Measurements from ENCODE around the gene PDIA5. TPM values are rescaled to one million over a fixed set of nuclear protein-coding genes. Genes with fewer than 3 reads are reported as not detected.

Gene PDIA5
- total RNA-seq (10 to 100 TPM; 64.2 to 94.6 TPM), polyA plus RNA-seq (10 to 100 TPM; 36.8 to 62.3 TPM)

DNA sequence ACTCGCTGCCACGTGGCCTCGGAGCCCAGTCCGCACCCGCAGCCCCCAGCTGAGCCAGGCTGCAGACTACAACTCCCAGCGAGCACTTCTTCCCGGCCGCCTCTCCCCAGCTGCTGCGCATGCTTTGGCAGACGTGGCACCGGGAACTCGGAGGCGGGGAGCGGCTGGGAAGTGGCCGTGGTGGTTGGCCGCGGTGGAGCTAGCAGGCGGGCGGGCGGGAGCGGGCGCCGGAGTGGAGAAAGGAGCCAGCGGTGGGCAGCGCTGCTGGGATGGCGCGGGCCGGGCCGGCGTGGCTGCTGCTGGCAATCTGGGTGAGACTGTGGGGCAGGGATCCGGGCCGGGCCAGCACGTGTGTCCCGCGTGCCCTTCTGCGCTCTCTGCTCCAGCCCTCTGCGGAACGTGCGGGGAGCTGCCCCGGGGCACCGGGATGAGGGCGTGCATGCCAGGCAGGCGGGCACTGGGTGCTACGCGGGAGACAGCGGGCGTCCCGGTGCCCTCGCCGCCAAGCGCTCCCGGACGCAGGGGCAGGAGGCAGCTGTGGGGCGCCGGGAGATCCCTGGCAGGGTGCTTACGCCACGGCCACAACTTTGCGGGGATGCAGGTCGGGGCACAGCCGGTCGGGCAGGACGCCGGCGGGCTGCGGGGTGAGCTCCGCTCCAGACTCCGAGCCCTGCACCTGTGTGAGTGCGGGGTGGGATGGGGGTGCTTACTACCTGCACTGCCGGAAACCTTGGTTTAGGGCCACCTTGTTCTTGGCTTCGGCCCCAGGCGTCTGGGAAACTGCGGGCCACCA, at the start of gene PDIA5:
TSS of gene PDIA5 (plus strand) at position 130 of the 793 bp plus-strand sequence. CDS start at position 270, 140 bp downstream.
- under 1% methylated on average over 72 of the region's 72 CpGs for WGBS
- peak within 1 kb of the TSS; percentile 93 to 95 for H3K27ac ChIP-seq (ENCODE audit: low read depth in 1 of 2, low read length in 2 of 2)
- H3K9ac ChIP-seq (ENCODE audit: low read depth in 1 of 2, low read length in 2 of 2), result peak within 1 kb of the TSS; percentile 73 to 82
- H3K4me3 ChIP-seq (ENCODE audit: low read depth in 1 of 3, low read length in 3 of 3), result peak within 1 kb of the TSS; percentile 68 to 94 (median 87)
- H3K36me3 ChIP-seq (ENCODE audit: control insufficient read depth in 4 of 4, insufficient read depth in 3 of 4, low read depth in 1 of 4, low read length in 3 of 4), result no peaks in the 10 kb centered on the region
- no peaks in the 10 kb centered on the region for H3K27me3 ChIP-seq (ENCODE audit: control insufficient read depth in 4 of 4, insufficient read depth in 4 of 4, low read length in 3 of 4)
- peak; percentile 82 for DNase-seq (ENCODE audit: low spot score)
- TF ChIP-seq SP1 (IDR thresholded peaks at IDR 0.05) (peak; percentile 72), HNF4G (IDR thresholded peaks at IDR 0.05) (no peak), HNF4A (conservative IDR thresholded peaks at IDR 0.05) (peak; percentile 52 to 57), EGR1 (IDR thresholded peaks at IDR 0.05; ENCODE audit: low read depth in 2 of 2) (peak in 1 of 2 donors; percentile 61), YY1 (IDR thresholded peaks at IDR 0.05) (peak; percentile 89), JUND (IDR thresholded peaks at IDR 0.05) (no peak), GABPA (IDR thresholded peaks at IDR 0.05 in 1 of 2, conservative IDR thresholded peaks at IDR 0.05 in 1 of 2) (peak in 1 of 2 donors; percentile 47), MAX (IDR thresholded peaks at IDR 0.05) (peak; percentile 95), ZBTB33 (IDR thresholded peaks at IDR 0.05) (peak; percentile 46), FOXA1 (IDR thresholded peaks at IDR 0.05) (no peak), RXRA (IDR thresholded peaks at IDR 0.05) (peak; percentile 31 to 57), RAD21 (IDR thresholded peaks at IDR 0.05) (peak; percentile 40 to 69), FOXA2 (IDR thresholded peaks at IDR 0.05) (no peak), NR2F2 (IDR thresholded peaks at IDR 0.05) (no peak), TAF1 (conservative IDR thresholded peaks at IDR 0.05) (peak; percentile 84)
- TF ChIP-seq, protein P1, sequence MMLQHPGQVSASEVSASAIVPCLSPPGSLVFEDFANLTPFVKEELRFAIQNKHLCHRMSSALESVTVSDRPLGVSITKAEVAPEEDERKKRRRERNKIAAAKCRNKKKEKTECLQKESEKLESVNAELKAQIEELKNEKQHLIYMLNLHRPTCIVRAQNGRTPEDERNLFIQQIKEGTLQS (IDR thresholded peaks at IDR 0.05), result no peak
- TF ChIP-seq, protein P2, sequence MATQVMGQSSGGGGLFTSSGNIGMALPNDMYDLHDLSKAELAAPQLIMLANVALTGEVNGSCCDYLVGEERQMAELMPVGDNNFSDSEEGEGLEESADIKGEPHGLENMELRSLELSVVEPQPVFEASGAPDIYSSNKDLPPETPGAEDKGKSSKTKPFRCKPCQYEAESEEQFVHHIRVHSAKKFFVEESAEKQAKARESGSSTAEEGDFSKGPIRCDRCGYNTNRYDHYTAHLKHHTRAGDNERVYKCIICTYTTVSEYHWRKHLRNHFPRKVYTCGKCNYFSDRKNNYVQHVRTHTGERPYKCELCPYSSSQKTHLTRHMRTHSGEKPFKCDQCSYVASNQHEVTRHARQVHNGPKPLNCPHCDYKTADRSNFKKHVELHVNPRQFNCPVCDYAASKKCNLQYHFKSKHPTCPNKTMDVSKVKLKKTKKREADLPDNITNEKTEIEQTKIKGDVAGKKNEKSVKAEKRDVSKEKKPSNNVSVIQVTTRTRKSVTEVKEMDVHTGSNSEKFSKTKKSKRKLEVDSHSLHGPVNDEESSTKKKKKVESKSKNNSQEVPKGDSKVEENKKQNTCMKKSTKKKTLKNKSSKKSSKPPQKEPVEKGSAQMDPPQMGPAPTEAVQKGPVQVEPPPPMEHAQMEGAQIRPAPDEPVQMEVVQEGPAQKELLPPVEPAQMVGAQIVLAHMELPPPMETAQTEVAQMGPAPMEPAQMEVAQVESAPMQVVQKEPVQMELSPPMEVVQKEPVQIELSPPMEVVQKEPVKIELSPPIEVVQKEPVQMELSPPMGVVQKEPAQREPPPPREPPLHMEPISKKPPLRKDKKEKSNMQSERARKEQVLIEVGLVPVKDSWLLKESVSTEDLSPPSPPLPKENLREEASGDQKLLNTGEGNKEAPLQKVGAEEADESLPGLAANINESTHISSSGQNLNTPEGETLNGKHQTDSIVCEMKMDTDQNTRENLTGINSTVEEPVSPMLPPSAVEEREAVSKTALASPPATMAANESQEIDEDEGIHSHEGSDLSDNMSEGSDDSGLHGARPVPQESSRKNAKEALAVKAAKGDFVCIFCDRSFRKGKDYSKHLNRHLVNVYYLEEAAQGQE (IDR thresholded peaks at IDR 0.05), result peak; percentile 81
- TF ChIP-seq, protein P3, sequence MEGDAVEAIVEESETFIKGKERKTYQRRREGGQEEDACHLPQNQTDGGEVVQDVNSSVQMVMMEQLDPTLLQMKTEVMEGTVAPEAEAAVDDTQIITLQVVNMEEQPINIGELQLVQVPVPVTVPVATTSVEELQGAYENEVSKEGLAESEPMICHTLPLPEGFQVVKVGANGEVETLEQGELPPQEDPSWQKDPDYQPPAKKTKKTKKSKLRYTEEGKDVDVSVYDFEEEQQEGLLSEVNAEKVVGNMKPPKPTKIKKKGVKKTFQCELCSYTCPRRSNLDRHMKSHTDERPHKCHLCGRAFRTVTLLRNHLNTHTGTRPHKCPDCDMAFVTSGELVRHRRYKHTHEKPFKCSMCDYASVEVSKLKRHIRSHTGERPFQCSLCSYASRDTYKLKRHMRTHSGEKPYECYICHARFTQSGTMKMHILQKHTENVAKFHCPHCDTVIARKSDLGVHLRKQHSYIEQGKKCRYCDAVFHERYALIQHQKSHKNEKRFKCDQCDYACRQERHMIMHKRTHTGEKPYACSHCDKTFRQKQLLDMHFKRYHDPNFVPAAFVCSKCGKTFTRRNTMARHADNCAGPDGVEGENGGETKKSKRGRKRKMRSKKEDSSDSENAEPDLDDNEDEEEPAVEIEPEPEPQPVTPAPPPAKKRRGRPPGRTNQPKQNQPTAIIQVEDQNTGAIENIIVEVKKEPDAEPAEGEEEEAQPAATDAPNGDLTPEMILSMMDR (IDR thresholded peaks at IDR 0.05; ENCODE audit: low read depth, low read length, missing input control), result no peak
- H3K9me3 ChIP-seq (ENCODE audit: control insufficient read depth in 4 of 4, low read length in 3 of 4), result no peaks in the 10 kb centered on the region
- peaks cover 8 to 41% (median 31%) of the 10 kb centered on the region in 4 donors for H3K4me1 ChIP-seq (ENCODE audit: control insufficient read depth in 4 of 4, insufficient read depth in 4 of 4, low read length in 3 of 4)
